HL-60 (cell line): Measurements from ENCODE around the gene TDRD9.

Source experiments
- DNase-seq, 2 experiments: peaks; one replicate each; pipeline ENCODE4 v3.0.0-alpha.2; 2010 to 2020; ENCODE audit warnings: low read depth in 1 of 2, low spot score in 1 of 2
- H3K27ac ChIP-seq: fragments of 250-450 bp; sonication (Bioruptor Pico); replicated peaks from 2 replicates; pipeline ENCODE4 v1.5.1; 2020; ENCODE audit warnings: mild to moderate bottlenecking, moderate library complexity
- H3K27me3 ChIP-seq: fragments of 250-450 bp; sonication (Bioruptor Pico); 2 replicates; pipeline ENCODE4 v1.5.1; 2021; ENCODE audit warnings: mild to moderate bottlenecking, moderate library complexity; ENCODE audit not compliant: insufficient read depth, poor library complexity, severe bottlenecking
- H3K4me3 ChIP-seq: replicated peaks from 2 replicates; pipeline ENCODE4 v1.5.1; 2011; ENCODE audit warnings: mild to moderate bottlenecking, control low read depth, low read length; ENCODE audit not compliant: insufficient read depth
- CTCF ChIP-seq: IDR thresholded peaks from one replicate; pipeline ENCODE4 v1.5.1; 2011; ENCODE audit warnings: low read length, control low read depth, inconsistent platforms; ENCODE audit not compliant: insufficient read depth
- GABPA ChIP-seq: IDR thresholded peaks from 2 replicates; pipeline ENCODE4 v1.6.1; 2012; ENCODE audit warnings: low read depth
- POLR2AphosphoS5 ChIP-seq: IDR thresholded peaks from 2 replicates; pipeline ENCODE4 v1.6.1; 2012; ENCODE audit warnings: low read depth
- REST ChIP-seq: IDR thresholded peaks from 2 replicates; pipeline ENCODE4 v1.6.1; 2012; ENCODE audit warnings: low read depth; ENCODE audit not compliant: insufficient replicate concordance
- SPI1 ChIP-seq: IDR thresholded peaks from 2 replicates; pipeline ENCODE4 v1.6.1; 2012; ENCODE audit warnings: low read depth, mild to moderate bottlenecking, borderline replicate concordance

Gene TDRD9

GRCh38 chr14:104036212-104036611, 108.0 kb downstream of the TDRD9 start:
- DNase-seq = no peak
- Histone ChIP-seq H3K4me3 (no peak overlapping the region), H3K27me3 (peaks cover 2% of the 10 kb centered on the region), H3K27ac (no peak overlapping the region)
- no peak for TF ChIP-seq CTCF
- no peak for TF ChIP-seq SPI1
- TF ChIP-seq GABPA = no peak
- no peak for TF ChIP-seq POLR2AphosphoS5
- TF ChIP-seq REST = no peak

- Histone ChIP-seq H3K4me3 (no peak overlapping the region), H3K27me3 (peaks cover 2% of the 10 kb centered on the region), H3K27ac (no peak overlapping the region)
- no peak for DNase-seq
- TF ChIP-seq SPI1 = no peak
- TF ChIP-seq POLR2AphosphoS5 = no peak
- TF ChIP-seq REST = no peak
- TF ChIP-seq GABPA = no peak
- TF ChIP-seq CTCF = no peak
Measured at GRCh38 chr14:104037074-104037473, 108.8 kb downstream of the TDRD9 start.

- H3K27ac ChIP-seq = no peak overlapping the region
- no peak for TF ChIP-seq GABPA
- no peak for TF ChIP-seq REST
- TF ChIP-seq CTCF = no peak
- no peak for TF ChIP-seq SPI1
- no peak for TF ChIP-seq POLR2AphosphoS5
- peaks cover 2% of the 10 kb centered on the region for H3K27me3 ChIP-seq
- DNase-seq = no peak
- H3K4me3 ChIP-seq = no peak overlapping the region
Measured at GRCh38 chr14:104037903-104038302, 109.6 kb downstream of the TDRD9 start.
